Heart right ventricle (tissue), 16 donors: ENCODE results near the gene MORN5. TPM values are rescaled to one million over a fixed set of nuclear protein-coding genes. Genes with fewer than 3 reads are reported as not detected.

Experiments used
- ATAC-seq, 8 donors: fragments of 200-7000 bp; cut with Tn5 transposase; one replicate each; pipeline ENCODE4 v1.9.1; 2020; ENCODE audit warnings: mild to moderate bottlenecking in 8 of 8, moderate library complexity in 8 of 8, moderate number of reproducible peaks in 1 of 8
- DNase-seq, 2 donors: peaks; one replicate each; pipeline ENCODE4 v3.0.0-alpha.2; 2020
- H3K27ac ChIP-seq, 10 donors: fragments of 200-600 bp; sonication (generic) in 2 of 10; one replicate each; pipeline versions ENCODE4 v1.5.0 to v1.8.0; 2020 to 2022; ENCODE audit warnings: mild to moderate bottlenecking in 3 of 10
- H3K27me3 ChIP-seq, 7 donors: fragments of 200-600 bp; one replicate each; pipeline ENCODE4 v1.8.0; 2021 to 2022; ENCODE audit warnings: mild to moderate bottlenecking in 2 of 7
- H3K36me3 ChIP-seq, 9 donors: fragments of 200-600 bp; sonication (generic) in 1 of 9; one replicate each; pipeline versions ENCODE4 v1.5.0 to v1.8.0; 2020 to 2022; ENCODE audit warnings: mild to moderate bottlenecking in 2 of 9
- H3K4me1 ChIP-seq, 9 donors: fragments of 200-600 bp; sonication (generic) in 1 of 9; one replicate each; pipeline versions ENCODE4 v1.5.0 to v1.8.0; 2020 to 2022; ENCODE audit warnings: mild to moderate bottlenecking in 4 of 9
- H3K4me3 ChIP-seq, 10 donors: fragments of 200-600 bp; sonication (generic) in 2 of 10; one replicate each; pipeline versions ENCODE4 v1.5.0 to v1.8.0; 2020 to 2022; ENCODE audit warnings: mild to moderate bottlenecking in 7 of 10, moderate library complexity in 2 of 10
- H3K9me3 ChIP-seq, 11 donors: fragments of 200-600 bp in 10 of 11; sonication (generic) in 2 of 11; one replicate each; pipeline versions ENCODE4 v1.5.0 to v1.8.0; 2013 to 2022; ENCODE audit warnings: mild to moderate bottlenecking in 2 of 11, control low read depth in 1 of 11, moderate library complexity in 1 of 11
- CTCF ChIP-seq, 9 donors: fragments of 200-600 bp; sonication (generic) in 2 of 9; IDR thresholded peaks; one replicate each; pipeline versions ENCODE4 v1.5.0 to v1.8.0; 2021 to 2022; ENCODE audit warnings: antibody characterized with exemption in 9 of 9, mild to moderate bottlenecking in 5 of 9, moderate library complexity in 1 of 9
- WGBS, 2 donors: extraction: QIAGEN DNeasy Blood & Tissue Kit; methylation state at CpG; one replicate each; pipeline ENCODE4 v1.1.7; 2013; ENCODE audit warnings: inconsistent platforms in 1 of 2; 5-methylcytosine and 5-hydroxymethylcytosine counted together
- intact Hi-C, 10 donors: fragments of 100-400 bp; cut with DNase I; formaldehyde crosslinking; loops; one replicate each; pipeline versions ENCODE4 v1.11.1 to v1.14.2; 2022
- polyA plus RNA-seq, 2 donors: library from polyadenylated mRNA; stranded (reverse); fragments of 200-250 nt; gene quantifications; one replicate each; pipeline ENCODE4 v1.2.3, GENCODE V29; 2013
- total RNA-seq, 10 donors: library from RNA; stranded (reverse); fragmentation: NEBNext Ultra II Directional in 3 of 10; extraction: Animal tissue kit (Norgen Biotek cat#: 25700) in 3 of 10; gene quantifications; one replicate each; pipeline versions ENCODE4 v1.2.1 to v1.2.4, GENCODE V29; 2021 to 2023
- donor health status: Arrhythmogenic right ventricular cardiomyopathy.
- donor health status: ischemic (EF 13 %, LVEDD 7.1; RV severe dilation, severe dysfunction).
- donor health status: healthy with polysubstance abuse.
- donor health status: DM: no; HTN: yes; CAD: no.
- donor health status: DM: no; HTN: no; CAD: no.
- donor health status: ischemic (EF 25% LVEDD 6.9; RV normal size, moderate dysfunction).
- donor health status: ischemic (EF 25% LVEDD 5.7; RV mildly dilated, moderate dysfunction).
- donor health status: healthy.
- donor health status: DM: yes; HTN: yes; CAD: no.
- donor health status: Ischemic cardiomyopathy.
- donor health status: ischemic (EF 35%, LVEDD 5.7; RV mildly dilated, moderate dysfunction).
- donor health status: nonischemic (EF 11% LVEDD 7.7; RV severe dilation, severe dysfunction).
- donor health status: DM: yes; HTN: yes; CAD: no.
- donor health status: PGD.
- donor health status: ischemic (EF 29% LVEDD 5.4; RV normal size, mild dysfunction).
- donor health status: nonischemic (EF 23%, LVEDD 6.1; RV moderate dilation, normal function).

Gene MORN5
- total and polyA plus RNA-seq, 12 donors, result not detected

GRCh38 chr9:122192914-122193525 is 33.3 kb downstream of the MORN5 start:
- intact Hi-C loops, result no loop called here
- Histone ChIP-seq H3K4me3 (no peak overlapping the region), H3K27me3 (peaks cover 0 to 19% (median 7%) of the 10 kb centered on the region in 7 donors), H3K9me3 (no peaks in the 10 kb centered on the region), H3K4me1 (no peaks in the 10 kb centered on the region), H3K36me3 (no peaks in the 10 kb centered on the region), H3K27ac (no peak overlapping the region)
- WGBS, 2 donors, result 82 to 83% methylated on average over 16 of the region's 16 CpGs
- ATAC-seq (no peak), DNase-seq (no peak)
- TF ChIP-seq CTCF (IDR thresholded peaks at IDR 0.05), result no peak

GRCh38 chr9:122193651-122194050 is 33.9 kb downstream of the MORN5 start:
- intact Hi-C loops, result no loop called here
- DNase-seq, result no peak
- peaks cover 0 to 21% (median 7%) of the 10 kb centered on the region in 7 donors for H3K27me3 ChIP-seq
- WGBS, 2 donors, result 80 to 81% methylated on average over 6 of the region's 6 CpGs
- TF ChIP-seq CTCF (IDR thresholded peaks at IDR 0.05), result no peak
- no peaks in the 10 kb centered on the region for H3K9me3 ChIP-seq
- no peak for ATAC-seq
- no peaks in the 10 kb centered on the region for H3K4me1 ChIP-seq
- H3K4me3 ChIP-seq, result no peak overlapping the region
- H3K36me3 ChIP-seq, result no peaks in the 10 kb centered on the region
- H3K27ac ChIP-seq, result no peak overlapping the region

DNA sequence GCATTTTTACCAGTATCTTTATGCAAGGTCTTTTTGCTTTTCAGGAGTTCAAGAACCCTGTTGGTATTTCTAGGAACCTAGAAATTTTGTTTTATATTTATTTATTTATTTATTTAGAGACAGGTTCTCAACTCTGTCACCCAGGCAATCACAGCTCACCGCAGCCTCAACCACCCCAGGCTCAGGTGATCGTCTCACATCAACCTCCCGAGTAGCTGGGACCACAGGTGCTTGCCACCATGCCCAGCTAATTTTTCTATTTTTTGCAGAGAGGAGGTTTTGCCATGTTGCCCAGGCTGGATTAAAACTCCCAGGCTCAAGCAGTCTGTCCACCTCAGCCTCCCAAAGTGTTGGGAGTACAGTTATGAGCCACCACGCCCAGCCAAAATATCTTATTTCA is 36.2 kb downstream of the MORN5 start:
- WGBS, 2 donors, result 87 to 89% methylated on average over 4 of the region's 4 CpGs
- TF ChIP-seq CTCF (IDR thresholded peaks at IDR 0.05), result no peak
- no peak for DNase-seq

GRCh38 chr9:122197426-122197825 is 37.7 kb downstream of the MORN5 start:
- peaks cover 0 to 10% (median 0%) of the 10 kb centered on the region in 9 donors for H3K4me1 ChIP-seq
- H3K9me3 ChIP-seq, result no peaks in the 10 kb centered on the region
- WGBS, 2 donors, result 60 to 72% methylated on average over 7 of the region's 7 CpGs
- TF ChIP-seq CTCF (IDR thresholded peaks at IDR 0.05), result no peak
- ATAC-seq (no peak), DNase-seq (no peak)
- intact Hi-C loops, result no loop called here
- H3K36me3 ChIP-seq, result no peaks in the 10 kb centered on the region
- no peak overlapping the region for H3K4me3 ChIP-seq
- peaks cover 0 to 21% (median 7%) of the 10 kb centered on the region in 7 donors for H3K27me3 ChIP-seq
- no peak overlapping the region for H3K27ac ChIP-seq

More for the DNA sequence above, 36.2 kb downstream of the MORN5 start:
- Histone ChIP-seq H3K27ac (no peak overlapping the region), H3K9me3 (no peaks in the 10 kb centered on the region), H3K27me3 (peaks cover 0 to 21% (median 7%) of the 10 kb centered on the region in 7 donors), H3K4me3 (no peak overlapping the region), H3K4me1 (no peaks in the 10 kb centered on the region), H3K36me3 (no peaks in the 10 kb centered on the region)
- no peak for ATAC-seq
- intact Hi-C loops, result no loop called here
